ENCODE results near the gene BABAM2.
"Not testable (repeated sequence)": the region's sequence is repeated elsewhere in the genome, so short reads cannot be mapped to it uniquely, and the experiment has no call there.

The BABAM2 gene

DNA sequence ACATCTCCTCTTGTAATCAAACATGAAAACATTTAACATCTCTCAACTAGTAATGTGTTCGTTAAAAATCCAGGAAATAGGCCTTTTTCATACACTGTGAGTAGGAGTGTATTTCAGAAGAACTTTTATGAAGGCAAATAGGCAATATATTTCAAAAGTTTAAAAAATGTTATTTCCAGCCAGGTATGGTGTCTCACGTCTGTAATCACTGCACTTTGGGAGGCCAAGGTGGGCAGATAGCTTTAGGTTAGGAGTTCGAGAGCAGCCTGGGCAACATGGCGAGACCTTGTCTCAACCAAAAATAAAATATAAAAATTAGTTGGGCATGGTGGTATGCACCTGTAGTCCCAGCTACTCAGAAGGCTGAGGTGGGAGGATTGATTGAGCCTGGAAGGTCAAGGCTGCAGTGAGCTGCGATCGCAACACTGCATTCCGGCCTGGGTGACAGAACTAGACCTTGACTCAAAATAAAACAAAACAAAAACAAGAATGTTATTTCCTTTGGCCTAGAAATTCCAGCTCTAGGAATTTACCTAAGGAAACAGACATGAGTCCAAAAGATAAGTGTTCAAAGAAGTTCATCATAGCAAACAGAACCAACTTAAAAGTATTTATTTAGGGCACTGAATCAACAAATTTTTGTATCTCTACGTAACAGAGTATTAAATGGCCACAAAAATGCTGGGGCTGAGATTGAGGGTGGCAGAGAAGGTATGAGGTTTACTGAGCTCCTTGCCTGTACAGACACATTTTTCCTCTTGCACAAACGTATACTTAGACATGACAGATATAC is 15.2 kb upstream of the BABAM2 start:
- no peak for DNase-seq

DNA sequence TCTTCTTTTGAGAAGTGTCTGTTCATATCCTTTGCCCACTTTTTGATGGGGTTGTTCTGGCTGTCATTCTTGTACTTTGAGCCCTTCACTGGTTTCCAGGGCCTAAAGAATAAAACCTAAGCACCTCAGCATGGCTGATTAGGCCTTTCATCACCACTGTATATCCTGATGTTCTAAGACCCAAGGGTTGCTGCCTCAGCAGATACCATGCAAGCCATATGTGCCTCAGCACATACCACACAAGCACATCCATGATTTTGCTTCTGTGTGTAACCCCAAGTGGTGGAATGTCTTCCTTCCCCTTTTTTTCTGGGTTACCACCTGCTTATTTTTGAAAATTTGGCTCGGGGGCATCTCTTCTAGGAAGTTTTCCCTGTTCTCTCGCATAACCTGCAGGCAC is 11.7 kb upstream of the BABAM2 start:
- DNase-seq = no peak

DNA sequence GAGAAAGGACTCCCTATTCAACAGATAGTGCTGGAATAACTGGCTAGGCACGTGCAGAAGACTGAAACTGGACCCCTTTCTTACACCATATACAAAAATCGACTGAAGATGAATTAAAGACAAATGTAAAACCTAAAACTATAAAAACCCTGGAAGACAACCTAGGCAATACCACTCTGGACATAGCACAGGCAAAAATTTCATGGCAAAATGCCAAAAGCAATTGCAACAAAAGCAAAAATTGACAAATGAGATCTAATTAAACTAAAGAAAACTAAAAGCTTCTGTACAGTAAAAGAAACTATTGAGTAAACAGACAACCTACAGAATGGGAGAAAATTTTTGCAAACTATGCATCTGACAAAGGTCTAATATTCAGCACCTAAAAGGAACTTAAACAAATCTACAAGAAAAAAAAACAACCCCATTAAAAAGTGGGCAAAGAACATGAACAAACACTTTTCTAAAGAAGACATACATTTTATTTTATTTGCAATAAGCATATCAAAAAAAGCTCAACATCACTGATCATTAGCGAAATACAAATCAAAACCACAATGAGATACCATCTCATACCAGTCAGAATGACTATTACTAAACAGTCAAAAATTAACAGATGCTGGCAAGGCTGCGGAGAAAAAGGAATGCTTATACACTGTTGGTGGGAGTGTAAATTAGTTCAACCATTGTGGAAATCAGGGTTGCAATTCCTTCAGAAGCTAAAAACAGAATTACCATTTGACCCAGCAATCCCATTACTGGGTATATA is 8.5 kb upstream of the BABAM2 start:
- DNase-seq = not testable (repeated sequence)

DNA sequence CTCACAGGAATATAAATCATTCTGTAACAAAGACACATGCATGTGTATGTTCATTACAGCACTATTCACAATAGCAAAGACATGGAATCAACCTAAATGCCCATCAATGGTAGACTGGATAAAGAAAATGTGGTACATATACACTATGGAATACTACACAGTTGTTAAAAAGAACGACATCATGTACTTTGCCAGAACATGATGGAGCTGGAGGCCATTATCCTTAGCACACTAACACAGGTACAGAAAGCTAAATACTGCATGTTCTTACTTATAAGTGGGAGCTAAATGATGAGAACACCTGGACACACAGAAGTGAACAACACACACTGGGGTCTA is 8.0 kb upstream of the BABAM2 start:
- DNase-seq = not testable (repeated sequence)

DNA sequence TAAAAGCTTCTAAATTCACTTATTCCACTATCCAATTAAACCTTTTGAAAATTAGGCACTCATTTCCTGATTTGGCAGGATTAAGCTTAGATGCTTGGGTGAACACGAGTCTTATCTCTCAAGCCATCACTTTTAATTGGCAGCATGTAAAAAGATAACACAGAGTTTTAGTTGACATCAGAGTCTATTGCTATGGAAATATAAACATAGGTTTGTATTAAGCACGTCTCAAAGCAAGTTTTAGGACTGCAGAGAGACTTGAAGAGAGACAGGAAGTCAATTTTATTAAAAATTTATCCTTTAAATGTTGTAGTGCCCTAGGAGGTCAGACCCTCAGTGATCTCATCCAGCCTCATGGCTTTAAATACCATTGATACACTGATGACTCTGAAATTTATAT is 5.9 kb upstream of the BABAM2 start:
- DNase-seq = no peak

DNA sequence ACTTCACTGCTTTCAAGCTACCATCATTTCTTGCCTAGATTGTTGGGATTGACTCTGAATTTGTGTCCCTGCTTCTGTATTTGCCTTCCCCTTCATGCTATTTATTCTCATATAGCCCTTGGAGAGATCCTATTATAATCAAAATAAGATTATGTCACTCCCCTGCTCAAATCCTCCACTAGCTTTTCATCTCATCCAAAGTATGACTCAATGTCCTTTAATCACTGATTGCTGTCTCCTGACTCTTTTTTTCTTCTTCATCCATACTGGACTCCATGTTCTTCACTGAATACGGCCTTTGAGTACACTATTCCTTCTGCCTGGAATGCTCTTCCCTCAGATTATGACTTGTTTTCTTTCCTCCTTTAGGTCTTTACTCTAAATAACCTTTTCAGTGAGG is 5.3 kb upstream of the BABAM2 start:
- DNase-seq = no peak

DNA sequence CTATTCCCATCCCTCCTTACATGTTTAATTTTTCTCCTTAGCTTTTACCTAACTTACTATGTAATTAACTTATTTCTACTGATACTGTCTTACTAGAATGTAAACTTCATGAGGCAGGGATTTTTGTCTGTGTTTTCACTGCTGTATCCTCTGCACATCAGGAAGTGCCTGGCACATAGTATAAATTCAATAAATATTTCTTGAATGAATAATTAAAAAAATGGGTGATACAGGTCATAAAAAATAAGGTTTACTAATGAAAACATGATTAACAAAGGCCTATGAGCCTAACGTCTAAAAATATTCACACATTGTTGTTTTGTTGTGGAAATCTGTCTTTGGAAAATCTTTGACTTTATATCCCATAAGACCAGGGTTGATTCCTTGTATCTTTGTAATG is 4.9 kb upstream of the BABAM2 start:
- DNase-seq = no peak

DNA sequence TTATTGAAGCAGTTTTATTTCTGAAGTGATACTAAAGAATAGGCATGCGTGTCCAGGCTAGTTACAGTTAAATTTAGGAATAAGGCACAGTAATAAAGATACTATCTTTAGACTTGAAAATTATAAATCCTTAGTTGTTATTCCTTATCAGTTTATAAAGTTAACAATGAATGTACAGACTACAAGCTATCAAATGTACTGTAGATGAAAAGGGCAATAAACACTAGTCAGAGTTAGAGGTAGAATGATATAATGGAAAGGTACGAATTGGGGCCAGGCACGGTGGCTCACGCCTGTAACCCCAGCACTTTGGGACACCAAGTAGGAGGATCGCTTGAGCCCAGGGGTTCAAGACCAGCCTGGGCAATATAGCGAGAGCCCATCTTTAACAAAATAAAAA is 4.2 kb upstream of the BABAM2 start:
- no peak for DNase-seq

DNA sequence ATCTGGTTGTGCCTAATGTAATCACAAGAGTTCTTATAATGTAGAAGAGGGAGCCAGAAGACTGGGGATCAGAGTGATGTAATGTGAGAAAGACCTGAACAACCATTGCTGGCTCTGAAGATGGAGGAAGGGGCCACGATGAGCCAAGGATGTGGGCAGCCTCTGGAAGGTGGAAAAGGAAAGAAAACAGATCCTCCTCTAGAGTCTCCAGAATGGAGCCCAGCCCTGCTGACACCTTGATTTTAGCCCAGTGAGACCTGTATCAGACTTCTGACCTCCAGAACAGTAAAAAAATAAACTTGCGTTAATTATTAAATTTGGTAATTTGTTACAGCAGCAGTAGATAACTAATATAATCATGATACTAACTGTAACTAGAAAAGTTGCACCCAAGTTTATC is 3.4 kb upstream of the BABAM2 start:
- DNase-seq = no peak

DNA sequence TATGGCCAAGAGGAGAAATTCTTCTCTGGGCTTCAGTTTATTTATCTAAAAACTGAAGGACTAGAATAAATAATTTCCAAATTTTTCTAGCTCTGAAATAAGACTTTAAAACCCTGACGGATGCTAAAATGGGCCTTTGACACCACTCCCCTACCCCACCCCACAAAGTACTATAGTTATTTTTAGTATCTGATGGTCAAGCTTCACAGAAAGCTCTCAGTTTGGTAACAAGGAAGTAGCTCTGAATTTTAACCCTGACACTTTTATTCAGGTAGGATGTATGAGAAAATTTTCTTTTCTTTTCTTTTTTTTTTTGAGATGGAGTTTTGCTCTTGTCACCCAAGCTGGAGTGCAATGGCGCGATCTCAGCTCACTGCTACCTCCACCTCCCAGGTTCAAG is 2.7 kb upstream of the BABAM2 start:
- no peak for DNase-seq

DNA sequence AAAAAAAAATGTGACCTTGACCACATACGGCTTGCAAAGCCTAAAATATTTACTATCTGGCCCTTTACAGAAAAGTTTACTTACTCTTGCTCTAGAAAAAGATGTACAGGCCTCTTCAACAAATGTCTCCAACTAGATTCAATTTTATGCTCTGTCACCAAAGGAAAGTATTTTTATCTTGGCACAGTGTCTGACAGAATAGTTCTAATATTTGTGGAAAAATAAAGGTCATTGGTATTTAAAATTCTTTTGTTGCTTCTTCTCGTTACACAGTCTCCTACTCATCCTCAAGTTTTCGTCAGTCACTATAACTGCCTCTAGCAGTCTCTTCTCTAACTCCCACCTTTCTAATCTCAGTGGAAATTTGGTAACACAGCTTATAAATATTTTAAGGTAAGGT is 1.7 kb upstream of the BABAM2 start:
- DNase-seq = no peak

DNA sequence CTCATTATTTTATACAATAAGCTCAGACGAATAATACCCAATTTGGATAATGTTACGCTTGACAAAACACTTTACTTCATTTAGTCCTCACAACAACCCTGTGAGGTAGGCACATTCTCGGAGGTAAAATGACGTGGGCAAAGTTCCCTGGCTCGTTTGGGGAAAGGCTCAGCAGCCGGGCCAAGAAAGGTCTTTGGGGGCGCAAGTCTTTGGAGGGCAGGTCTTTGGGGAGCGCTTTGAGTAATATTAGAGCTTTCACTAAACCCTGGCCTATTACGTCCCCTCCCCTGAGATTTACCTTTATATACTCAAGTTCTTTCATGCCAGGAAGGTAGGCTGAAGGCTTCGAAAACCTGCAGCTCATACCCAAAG is 769 bp upstream of the BABAM2 start:
- no peak for DNase-seq

DNA sequence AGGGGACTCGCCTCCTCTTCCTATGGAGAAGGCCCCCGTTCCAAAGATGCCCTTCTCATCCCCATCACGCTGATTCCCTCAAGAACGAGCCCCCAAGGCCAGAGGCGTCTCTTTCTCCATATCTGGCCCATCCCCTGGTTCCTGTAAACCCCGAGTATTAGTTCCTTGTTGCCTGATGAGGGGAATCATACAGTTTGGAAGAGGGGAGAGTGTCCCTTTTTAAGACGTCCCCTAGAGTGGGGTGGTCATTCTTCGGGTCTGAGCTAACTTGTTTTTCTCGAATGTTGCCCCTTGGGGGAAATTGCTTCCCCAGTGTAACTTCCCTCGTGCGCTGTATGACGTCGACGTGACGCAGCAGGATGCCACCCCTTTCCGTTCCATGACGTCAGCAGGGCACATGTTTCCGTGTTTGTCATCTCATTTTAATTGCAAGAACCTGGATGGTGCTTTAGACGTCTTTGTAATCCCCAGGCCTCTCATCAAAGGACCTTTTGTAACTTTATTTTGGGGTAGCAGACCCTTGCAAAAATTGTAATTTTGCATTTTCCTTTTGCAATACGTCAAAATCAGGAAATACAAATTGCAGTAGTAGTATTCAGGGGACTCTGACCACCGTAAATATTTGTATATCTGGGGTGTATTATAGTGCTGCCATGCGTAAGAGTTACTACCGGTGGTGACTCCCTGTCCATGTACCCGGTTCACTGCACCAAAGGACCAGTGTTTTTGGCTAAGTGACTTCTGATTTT is 569 bp downstream of the BABAM2 start:
- DNase-seq = no peak

DNA sequence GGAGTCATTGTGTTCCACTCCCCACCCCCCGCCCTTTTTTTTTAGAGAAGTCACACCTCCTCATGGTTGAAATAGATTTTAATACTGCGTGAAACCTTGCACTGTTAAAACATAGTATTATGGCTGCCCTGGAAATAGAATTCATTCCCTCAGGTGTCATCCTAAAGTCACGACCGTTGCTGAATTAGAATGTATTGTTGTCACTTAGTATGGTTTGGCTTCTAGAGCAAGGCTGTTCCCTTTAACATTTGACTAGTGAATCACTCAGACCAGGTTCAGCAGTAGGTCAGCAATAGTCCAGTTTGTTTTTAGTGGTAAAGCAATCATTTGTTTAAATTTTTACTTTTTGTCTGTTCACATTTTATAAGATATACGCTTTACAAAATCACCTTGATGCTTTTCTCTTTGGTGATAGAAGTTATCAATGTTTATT is 1.2 kb downstream of the BABAM2 start:
- no peak for DNase-seq

DNA sequence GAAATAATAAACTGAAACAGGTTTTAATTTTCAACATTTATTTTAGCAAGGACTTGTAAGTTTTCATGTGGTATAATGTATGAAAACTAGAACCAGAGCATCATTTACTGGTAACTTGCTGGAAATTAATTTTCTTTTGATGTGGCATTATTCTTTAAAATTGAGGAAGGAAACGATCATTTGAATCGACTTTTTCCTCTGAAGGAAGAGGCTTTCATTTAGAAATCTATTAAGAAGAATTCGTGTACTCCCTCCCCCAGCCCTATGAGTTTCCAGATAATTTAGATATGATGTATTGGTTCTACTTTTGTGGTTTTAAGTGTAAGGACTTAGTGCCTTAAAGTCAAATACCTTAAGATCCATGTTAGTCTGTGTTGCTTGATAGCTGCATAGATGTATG is 2.5 kb downstream of the BABAM2 start:
- no peak for DNase-seq

DNA sequence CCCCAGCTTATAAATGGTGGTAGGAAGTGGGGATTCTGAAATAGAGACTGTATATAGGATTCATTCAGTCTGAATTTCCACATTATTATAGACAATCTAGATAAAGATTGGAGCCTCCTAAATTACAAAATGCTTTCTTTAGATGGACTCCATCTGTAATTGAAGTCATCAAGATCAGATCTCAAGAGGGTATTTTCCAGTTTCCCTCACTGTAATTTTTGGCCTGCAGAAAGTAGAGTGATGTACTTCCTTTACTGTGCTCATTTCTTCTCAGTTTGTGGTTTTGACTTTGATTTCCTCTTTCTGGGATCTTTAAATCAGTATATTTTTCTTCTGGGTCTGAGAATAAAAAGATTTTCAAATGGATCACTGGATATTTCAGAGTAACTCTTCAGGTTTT is 7.2 kb downstream of the BABAM2 start:
- no peak for DNase-seq

DNA sequence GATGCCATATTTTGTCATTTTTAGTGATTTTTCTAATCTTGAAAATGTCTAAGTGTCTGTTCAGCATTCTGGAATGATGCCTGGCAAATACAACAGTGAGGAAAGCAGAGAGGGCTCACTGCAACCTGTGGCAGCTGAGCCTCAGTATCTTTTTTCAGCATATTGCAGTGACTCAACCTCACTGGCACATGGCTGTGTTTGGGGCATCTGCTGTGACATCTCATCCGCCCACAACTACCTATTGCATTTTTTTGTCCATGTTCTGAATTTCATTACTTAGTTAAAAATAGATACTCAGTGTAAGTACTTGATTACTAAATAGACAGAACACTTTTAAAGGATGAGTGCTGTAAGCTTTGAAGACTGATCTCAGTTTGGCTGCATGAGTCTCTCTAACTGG is 10.7 kb downstream of the BABAM2 start:
- no peak for DNase-seq

DNA sequence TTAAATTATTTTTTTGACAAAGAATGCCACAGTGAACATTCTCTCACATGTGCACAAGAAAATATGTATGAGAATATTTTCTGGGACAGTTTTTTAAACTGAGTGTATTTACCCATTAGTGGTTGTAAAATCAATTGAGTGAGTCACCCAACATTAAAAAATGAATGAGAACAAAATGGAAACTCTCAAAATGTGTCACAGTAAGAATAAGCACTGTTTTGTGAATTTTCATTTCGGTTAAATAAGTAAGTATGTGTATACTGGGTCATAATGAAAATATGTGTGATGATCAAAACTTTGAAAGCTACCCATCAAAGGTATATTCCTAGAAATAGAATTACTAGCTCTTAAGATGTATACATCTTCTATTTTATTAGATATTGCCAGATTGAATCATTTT is 11.6 kb downstream of the BABAM2 start:
- no peak for DNase-seq

DNA sequence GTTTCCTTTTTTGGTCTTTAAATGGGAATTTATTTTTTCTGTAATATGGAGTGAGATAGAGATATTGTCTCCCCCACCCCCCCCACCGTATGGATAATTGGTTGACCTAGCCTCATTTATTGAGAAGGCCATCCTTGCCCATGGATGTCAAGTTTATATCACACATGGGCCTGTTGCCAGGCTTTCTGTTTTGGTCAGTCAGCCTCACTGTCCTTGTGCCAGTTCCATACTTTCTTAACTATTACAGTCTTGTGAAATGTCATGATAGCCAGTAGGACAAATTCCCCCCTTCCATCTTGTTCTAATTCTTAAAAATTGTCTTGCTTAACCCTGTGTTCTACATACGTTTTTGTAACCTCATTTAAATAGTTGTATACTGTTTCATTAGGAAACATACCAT is 12.5 kb downstream of the BABAM2 start:
- no peak for DNase-seq

DNA sequence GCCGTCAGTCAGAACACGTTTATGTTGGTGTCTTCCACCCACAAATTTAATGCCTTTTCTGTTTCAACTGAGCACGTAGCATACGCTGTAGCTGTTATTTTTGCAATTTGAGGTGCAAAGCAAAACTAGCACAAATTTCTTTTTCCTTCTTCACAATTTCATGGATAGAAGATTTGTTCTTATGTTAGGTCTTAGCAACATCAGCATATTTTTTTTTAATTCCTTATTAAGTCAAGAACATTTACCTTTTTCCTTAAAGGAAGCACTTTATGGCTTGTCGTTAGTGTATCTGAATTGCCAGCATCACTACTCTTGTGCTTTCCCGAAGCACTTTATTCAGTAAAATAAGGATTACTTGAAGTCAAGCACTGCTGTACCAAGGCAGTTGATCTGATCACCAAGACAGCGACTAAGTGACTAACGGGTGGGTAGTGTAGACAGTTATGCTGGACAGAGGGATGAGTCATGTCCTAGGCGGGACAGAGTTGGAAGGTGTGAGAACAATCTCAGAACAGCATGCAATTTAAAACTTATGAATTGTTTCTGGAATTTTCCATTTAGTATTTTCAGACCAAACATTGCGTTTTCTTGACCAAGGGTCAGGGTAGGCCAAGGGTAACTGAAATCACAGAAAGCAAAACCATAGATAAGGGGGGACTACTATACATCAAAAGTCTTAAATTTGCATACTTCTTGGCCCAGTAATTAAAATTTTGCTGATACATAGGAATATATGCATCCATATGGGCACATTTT is 13.3 kb downstream of the BABAM2 start:
- DNase-seq = no peak

DNA sequence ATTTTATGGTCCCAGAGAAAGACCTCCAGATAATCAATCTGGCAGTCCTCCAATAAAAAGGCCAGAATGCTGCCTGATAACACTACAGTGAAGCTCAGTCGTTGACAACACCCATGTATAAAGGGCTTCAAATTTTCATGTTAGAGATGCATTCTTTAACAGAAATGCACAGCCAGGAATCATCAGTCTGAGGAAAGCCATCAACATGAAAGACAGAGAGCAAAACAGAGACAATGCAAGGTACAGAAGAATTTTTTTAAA is 13.8 kb downstream of the BABAM2 start:
- DNase-seq = no peak

DNA sequence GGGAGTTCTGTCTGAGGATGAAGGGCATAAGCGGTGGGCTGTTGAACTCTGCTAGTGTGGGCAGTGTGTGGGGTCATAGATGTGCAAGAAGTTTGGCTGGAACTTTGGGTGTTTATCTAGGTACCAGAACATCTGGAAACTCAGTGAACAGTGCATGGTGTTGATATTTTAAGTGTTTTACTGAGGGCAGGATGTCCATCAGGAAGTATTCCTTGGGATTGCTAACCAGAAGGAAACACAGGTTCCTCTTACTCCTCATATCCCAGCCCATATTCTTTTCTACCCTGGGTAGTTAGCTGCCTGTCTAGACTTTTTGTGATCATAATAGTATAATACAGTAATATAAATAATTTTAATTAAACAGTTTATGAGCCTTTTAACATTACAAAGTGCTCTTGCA is 15.5 kb downstream of the BABAM2 start:
- no peak for DNase-seq

DNA sequence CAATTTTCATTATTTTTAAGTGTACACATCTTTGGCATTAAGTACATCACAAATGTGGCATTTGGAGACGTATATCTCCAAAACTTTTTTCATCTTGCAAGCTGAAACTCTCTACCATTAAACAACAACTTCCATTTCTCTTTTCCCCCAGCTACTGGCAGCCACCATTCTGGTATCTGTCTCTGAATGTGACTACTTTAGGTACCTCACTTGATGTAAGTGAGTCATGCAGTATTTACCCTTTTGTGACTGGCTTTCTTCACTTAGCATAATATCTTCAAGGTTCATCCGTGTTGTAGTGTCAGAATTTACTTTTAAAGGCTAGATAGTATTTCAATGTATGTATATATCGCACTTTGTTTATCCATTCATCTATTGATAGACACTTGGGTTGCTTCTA is 17.0 kb downstream of the BABAM2 start:
- DNase-seq = no peak
